ENCODE measurements around the gene DHODH. TPM values are rescaled to one million over a fixed set of nuclear protein-coding genes. Genes with fewer than 3 reads are reported as not detected.
"Not testable (repeated sequence)": the region's sequence is repeated elsewhere in the genome, so short reads cannot be mapped to it uniquely, and the experiment has no call there.

Gene DHODH
- total RNA-seq, 1 donor from 2014 or later, result 5.2 TPM

GRCh38 chr16:71985262-71985974 is 23.1 kb upstream of the DHODH start:
- Histone ChIP-seq H3K4me1 (ENCODE audit: insufficient read depth, low read length) (no peaks in the 10 kb centered on the region), H3K9ac (ENCODE audit: low read length) (no peak overlapping the region), H3K27ac (ENCODE audit: low read depth, low read length) (no peak overlapping the region), H3K9me3 (ENCODE audit: insufficient read depth, low read depth, low read length) (no peaks in the 10 kb centered on the region), H3K4me2 (ENCODE audit: low read length) (no peak overlapping the region), H3K4me3 (ENCODE audit: insufficient read depth, low read depth, low read length) (no peak overlapping the region), H2AFZ (ENCODE audit: low read depth, low read length) (no peak overlapping the region), H3K36me3 (ENCODE audit: insufficient read depth, low read length) (no peaks in the 10 kb centered on the region), H3K27me3 (ENCODE audit: insufficient read depth, low read length) (no peaks in the 10 kb centered on the region), H4K20me1 (ENCODE audit: insufficient read depth, low read length) (no peaks in the 10 kb centered on the region), H3K79me2 (ENCODE audit: insufficient read depth, low read length) (no peaks in the 10 kb centered on the region)
- Mint-ChIP-seq H3K27ac (ENCODE audit: unreplicated experiment) (no peak overlapping the region), H3K4me1 (ENCODE audit: low read depth, unreplicated experiment) (no peaks in the 10 kb centered on the region), H3K4me3 (ENCODE audit: unreplicated experiment) (no peak overlapping the region), H3K27me3 (ENCODE audit: low read depth, unreplicated experiment) (peaks cover 10% of the 10 kb centered on the region), H3K9me3 (ENCODE audit: unreplicated experiment) (peaks cover 1% of the 10 kb centered on the region), H3K36me3 (ENCODE audit: low read depth, unreplicated experiment) (no peaks in the 10 kb centered on the region)
- FAIRE-seq, result no peak
- TF ChIP-seq CTCF (IDR thresholded peaks at IDR 0.05; ENCODE audit: insufficient read depth, low read depth, low read length), result no peak
- no peak for TF ChIP-seq EZH2 (IDR thresholded peaks at IDR 0.05; ENCODE audit: insufficient read depth, low read length)
- DNase-seq (ENCODE audit: low read depth), result no peak

- H3K27ac Mint-ChIP-seq (ENCODE audit: unreplicated experiment), result no peak overlapping the region
- FAIRE-seq (no peak), DNase-seq (ENCODE audit: low read depth) (no peak)
- H3K9me3 Mint-ChIP-seq (ENCODE audit: unreplicated experiment), result no peaks in the 10 kb centered on the region
- H4K20me1 ChIP-seq (ENCODE audit: insufficient read depth, low read length), result no peaks in the 10 kb centered on the region
- no peaks in the 10 kb centered on the region for H3K36me3 Mint-ChIP-seq (ENCODE audit: low read depth, unreplicated experiment)
- no peaks in the 10 kb centered on the region for H3K4me1 ChIP-seq (ENCODE audit: insufficient read depth, low read length)
- H3K4me1 Mint-ChIP-seq (ENCODE audit: low read depth, unreplicated experiment), result no peaks in the 10 kb centered on the region
- TF ChIP-seq EZH2 (IDR thresholded peaks at IDR 0.05; ENCODE audit: insufficient read depth, low read length) (no peak), CTCF (IDR thresholded peaks at IDR 0.05; ENCODE audit: insufficient read depth, low read depth, low read length) (no peak)
- no peaks in the 10 kb centered on the region for H3K36me3 ChIP-seq (ENCODE audit: insufficient read depth, low read length)
- H3K4me3 Mint-ChIP-seq (ENCODE audit: unreplicated experiment), result no peak overlapping the region
- no peak overlapping the region for H3K27ac ChIP-seq (ENCODE audit: low read depth, low read length)
- H3K27me3 ChIP-seq (ENCODE audit: insufficient read depth, low read length), result no peaks in the 10 kb centered on the region
- peaks cover 4% of the 10 kb centered on the region for H3K27me3 Mint-ChIP-seq (ENCODE audit: low read depth, unreplicated experiment)
- no peak overlapping the region for H3K9ac ChIP-seq (ENCODE audit: low read length)
- no peaks in the 10 kb centered on the region for H3K79me2 ChIP-seq (ENCODE audit: insufficient read depth, low read length)
- no peak overlapping the region for H3K4me3 ChIP-seq (ENCODE audit: insufficient read depth, low read depth, low read length)
- no peaks in the 10 kb centered on the region for H3K9me3 ChIP-seq (ENCODE audit: insufficient read depth, low read depth, low read length)
- H3K4me2 ChIP-seq (ENCODE audit: low read length), result no peak overlapping the region
- H2AFZ ChIP-seq (ENCODE audit: low read depth, low read length), result no peak overlapping the region
These were observed 22.4 kb upstream of the DHODH start for GRCh38 chr16:71986131-71986530.

- Mint-ChIP-seq H3K36me3 (ENCODE audit: low read depth, unreplicated experiment) (no peaks in the 10 kb centered on the region), H3K4me3 (ENCODE audit: unreplicated experiment) (no peak overlapping the region), H3K9me3 (ENCODE audit: unreplicated experiment) (no peaks in the 10 kb centered on the region), H3K27me3 (ENCODE audit: low read depth, unreplicated experiment) (peaks cover 8% of the 10 kb centered on the region), H3K4me1 (ENCODE audit: low read depth, unreplicated experiment) (no peaks in the 10 kb centered on the region), H3K27ac (ENCODE audit: unreplicated experiment) (no peak overlapping the region)
- FAIRE-seq (no peak), DNase-seq (ENCODE audit: low read depth) (no peak)
- H3K36me3 ChIP-seq (ENCODE audit: insufficient read depth, low read length), result no peaks in the 10 kb centered on the region
- no peaks in the 10 kb centered on the region for H3K79me2 ChIP-seq (ENCODE audit: insufficient read depth, low read length)
- H3K27ac ChIP-seq (ENCODE audit: low read depth, low read length), result no peak overlapping the region
- no peaks in the 10 kb centered on the region for H3K4me1 ChIP-seq (ENCODE audit: insufficient read depth, low read length)
- H3K4me3 ChIP-seq (ENCODE audit: insufficient read depth, low read depth, low read length), result no peak overlapping the region
- no peaks in the 10 kb centered on the region for H4K20me1 ChIP-seq (ENCODE audit: insufficient read depth, low read length)
- H2AFZ ChIP-seq (ENCODE audit: low read depth, low read length), result no peak overlapping the region
- H3K4me2 ChIP-seq (ENCODE audit: low read length), result no peak overlapping the region
- no peaks in the 10 kb centered on the region for H3K9me3 ChIP-seq (ENCODE audit: insufficient read depth, low read depth, low read length)
- no peak for TF ChIP-seq CTCF (IDR thresholded peaks at IDR 0.05; ENCODE audit: insufficient read depth, low read depth, low read length)
- H3K9ac ChIP-seq (ENCODE audit: low read length), result no peak overlapping the region
- no peaks in the 10 kb centered on the region for H3K27me3 ChIP-seq (ENCODE audit: insufficient read depth, low read length)
These were observed 13.5 kb upstream of the DHODH start for GRCh38 chr16:71995038-71995437.

- H4K20me1 ChIP-seq (ENCODE audit: insufficient read depth, low read length); H3K9me3 Mint-ChIP-seq (ENCODE audit: unreplicated experiment); H3K4me1 ChIP-seq (ENCODE audit: insufficient read depth, low read length); H3K9me3 ChIP-seq (ENCODE audit: insufficient read depth, low read depth, low read length); H2AFZ ChIP-seq (ENCODE audit: low read depth, low read length); H3K27ac ChIP-seq (ENCODE audit: low read depth, low read length); DNase-seq (ENCODE audit: low read depth); FAIRE-seq; H3K79me2 ChIP-seq (ENCODE audit: insufficient read depth, low read length); H3K4me2 ChIP-seq (ENCODE audit: low read length); H3K36me3 ChIP-seq (ENCODE audit: insufficient read depth, low read length); H3K27ac Mint-ChIP-seq (ENCODE audit: unreplicated experiment); H3K27me3 ChIP-seq (ENCODE audit: insufficient read depth, low read length); H3K4me1 Mint-ChIP-seq (ENCODE audit: low read depth, unreplicated experiment); H3K36me3 Mint-ChIP-seq (ENCODE audit: low read depth, unreplicated experiment); H3K4me3 Mint-ChIP-seq (ENCODE audit: unreplicated experiment); H3K9ac ChIP-seq (ENCODE audit: low read length); H3K27me3 Mint-ChIP-seq (ENCODE audit: low read depth, unreplicated experiment); H3K4me3 ChIP-seq (ENCODE audit: insufficient read depth, low read depth, low read length): not testable (repeated sequence)
These were observed 11.0 kb upstream of the DHODH start for GRCh38 chr16:71997578-71997977.

All from astrocyte (in vitro differentiated cells and primary cell).